NCI-H1105 treated with DMSO at 0.1 percent for 48 hours (cell line): Measurements from ENCODE around the gene NOXRED1.

Experiments
- DNase-seq: peaks from one replicate; lab custom pipeline; 2025; lab: John Stamatoyannopoulos, UW

NOXRED1 gene

DNA sequence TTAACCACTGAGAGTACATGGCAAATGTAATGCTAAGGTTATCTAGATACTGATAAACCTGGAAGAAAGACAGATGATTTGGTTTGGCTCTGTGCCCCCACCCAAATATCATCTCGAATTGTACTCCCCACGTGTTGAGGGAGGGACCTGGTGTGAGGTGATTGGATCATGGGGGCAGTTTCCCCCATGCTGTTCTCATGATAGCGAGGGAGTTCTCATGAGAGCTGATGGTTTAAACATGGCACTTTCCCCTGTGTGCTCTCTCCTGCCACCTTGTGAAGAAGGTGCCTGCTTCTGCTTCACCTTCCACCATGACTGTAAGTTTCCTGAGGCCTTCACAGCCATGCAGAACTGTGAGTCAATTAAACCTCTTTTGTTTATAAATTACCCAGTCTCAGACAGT is 14.2 kb downstream of the NOXRED1 start:
- no peak for DNase-seq

DNA sequence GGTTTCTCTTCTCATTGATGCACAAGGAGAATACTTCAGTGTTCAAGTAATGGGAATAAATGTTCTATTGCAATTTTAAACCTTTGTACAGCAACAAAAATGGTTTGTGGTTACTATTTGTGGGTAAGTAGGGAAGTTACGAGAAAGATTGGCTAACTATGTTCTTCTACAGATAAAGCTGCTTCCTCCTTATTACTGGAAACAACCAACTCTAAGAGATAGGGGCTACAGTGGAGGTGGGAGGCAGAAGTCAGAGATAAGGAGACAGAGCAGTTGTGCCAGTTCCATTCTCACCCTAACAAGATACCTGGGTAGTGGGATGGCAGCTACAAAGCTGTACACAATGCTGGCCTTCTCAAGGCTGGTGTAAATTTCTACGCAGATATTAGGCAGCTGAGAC is 16.2 kb downstream of the NOXRED1 start:
- no peak for DNase-seq

- no peak for DNase-seq
Measured at GRCh38 chr14:77406718-77407117, 16.6 kb downstream of the NOXRED1 start.

GRCh38 chr14:77406086-77406485 is 17.2 kb downstream of the NOXRED1 start:
- DNase-seq: no peak

- DNase-seq: no peak
Measured at GRCh38 chr14:77403768-77404167, 19.6 kb downstream of the NOXRED1 start.

DNA sequence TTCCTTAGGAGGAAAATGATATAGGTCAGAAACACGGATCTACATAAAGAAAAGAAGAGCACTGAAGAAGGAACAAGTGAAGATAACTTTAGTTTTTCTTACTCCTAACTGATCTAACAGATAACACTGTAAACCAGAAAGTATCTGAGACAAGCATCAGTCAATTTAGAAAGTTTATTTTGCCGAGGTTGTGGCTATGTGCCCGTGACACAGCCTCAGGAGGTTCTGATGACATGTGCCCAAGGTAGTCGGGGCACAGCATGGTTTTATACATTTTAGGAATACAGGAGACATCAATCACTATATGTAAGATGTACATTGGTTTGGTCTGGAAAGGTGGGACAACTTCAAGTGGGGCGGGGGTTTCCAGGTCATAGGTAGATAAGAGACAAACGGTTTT is 23.1 kb downstream of the NOXRED1 start:
- no peak for DNase-seq

DNA sequence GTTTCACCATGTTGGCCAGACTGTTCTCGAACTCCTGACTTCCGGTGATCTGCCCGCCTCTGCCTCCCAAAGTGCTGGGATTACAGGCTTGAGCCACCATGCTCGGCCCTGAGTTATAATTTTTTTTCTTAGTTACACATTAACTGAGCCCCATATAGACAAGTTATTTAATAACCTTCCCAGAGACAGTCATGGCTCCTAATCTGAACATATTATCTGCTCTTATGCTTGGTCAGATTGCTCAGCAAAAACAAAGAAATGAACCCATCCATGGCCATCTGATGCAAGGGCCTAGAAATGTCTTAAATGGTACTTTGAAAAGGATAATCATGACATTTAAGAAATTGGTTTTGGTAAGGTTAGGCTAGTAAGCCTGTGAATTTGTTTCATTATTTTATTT is 33.1 kb downstream of the NOXRED1 start:
- DNase-seq: no peak

GRCh38 chr14:77378701-77379100 is 44.6 kb downstream of the NOXRED1 start:
- no peak for DNase-seq

DNA sequence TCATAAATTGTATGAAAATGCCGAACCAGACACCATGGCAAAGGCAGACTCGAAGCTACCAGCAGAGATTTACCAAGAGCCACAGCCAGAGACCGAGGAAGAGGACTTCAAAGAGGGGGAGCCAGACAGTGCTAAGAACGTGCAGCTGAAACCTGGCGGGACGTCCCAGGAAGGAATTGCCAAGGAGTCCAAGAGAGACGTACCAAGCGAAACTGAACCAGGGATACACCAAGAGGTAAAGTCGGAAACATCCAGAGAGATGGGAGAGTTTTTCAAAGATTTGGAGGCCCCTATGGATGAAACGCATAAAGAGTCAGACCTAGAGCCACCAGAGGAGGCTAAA is 45.9 kb downstream of the NOXRED1 start:
- no peak for DNase-seq

- peak; percentile 89 for DNase-seq
Measured at GRCh38 chr14:77376771-77377501, 46.4 kb downstream of the NOXRED1 start, which contains the start of the genes SAMD15 and TMED8. Gene SAMD15, plus strand, starts transcription at chr14:77377379. Its CDS starts 40 bp downstream, at chr14:77377419. Gene TMED8, minus strand, starts transcription at chr14:77377094. Its CDS starts 41 bp downstream, at chr14:77377053.

DNA sequence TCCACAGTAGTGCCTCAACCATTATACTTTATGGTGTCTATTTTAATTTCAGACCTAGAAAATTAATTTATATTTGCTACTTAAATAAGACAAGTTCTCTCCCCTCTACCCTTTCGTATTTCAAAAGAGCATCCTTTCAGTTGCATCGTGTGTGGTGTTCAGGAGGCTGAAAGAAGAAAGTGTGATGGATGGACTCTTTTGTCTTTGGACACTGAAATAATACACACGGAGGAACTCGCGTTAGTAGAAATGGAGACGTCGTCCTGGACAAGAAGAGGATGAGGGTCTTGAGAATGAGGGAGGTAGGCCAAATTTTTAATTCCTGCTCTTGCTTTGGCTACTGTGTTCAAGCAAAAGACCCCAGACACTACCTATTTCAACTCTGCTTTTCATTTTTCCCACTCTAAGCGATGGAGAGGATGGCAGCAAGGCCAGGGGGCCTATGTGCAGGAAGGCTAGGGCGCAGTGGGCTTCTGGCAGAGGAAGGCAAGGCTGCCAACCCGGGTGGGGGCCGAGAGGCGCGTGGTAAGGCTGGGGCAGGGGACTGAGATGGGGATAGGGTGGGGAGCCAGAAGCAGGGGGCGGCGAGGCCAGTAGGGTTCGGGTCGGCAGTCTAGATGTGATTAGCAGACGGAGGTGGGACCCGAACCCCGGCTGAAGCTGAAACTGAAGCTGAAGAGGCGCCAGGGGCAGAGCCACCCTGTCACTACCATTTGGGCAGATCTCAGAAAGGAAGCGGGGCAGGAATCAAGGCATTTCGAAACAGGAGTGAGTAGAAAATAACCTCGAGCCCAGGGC is 47.2 kb downstream of the NOXRED1 start:
- DNase-seq: peak; percentile 17

DNA sequence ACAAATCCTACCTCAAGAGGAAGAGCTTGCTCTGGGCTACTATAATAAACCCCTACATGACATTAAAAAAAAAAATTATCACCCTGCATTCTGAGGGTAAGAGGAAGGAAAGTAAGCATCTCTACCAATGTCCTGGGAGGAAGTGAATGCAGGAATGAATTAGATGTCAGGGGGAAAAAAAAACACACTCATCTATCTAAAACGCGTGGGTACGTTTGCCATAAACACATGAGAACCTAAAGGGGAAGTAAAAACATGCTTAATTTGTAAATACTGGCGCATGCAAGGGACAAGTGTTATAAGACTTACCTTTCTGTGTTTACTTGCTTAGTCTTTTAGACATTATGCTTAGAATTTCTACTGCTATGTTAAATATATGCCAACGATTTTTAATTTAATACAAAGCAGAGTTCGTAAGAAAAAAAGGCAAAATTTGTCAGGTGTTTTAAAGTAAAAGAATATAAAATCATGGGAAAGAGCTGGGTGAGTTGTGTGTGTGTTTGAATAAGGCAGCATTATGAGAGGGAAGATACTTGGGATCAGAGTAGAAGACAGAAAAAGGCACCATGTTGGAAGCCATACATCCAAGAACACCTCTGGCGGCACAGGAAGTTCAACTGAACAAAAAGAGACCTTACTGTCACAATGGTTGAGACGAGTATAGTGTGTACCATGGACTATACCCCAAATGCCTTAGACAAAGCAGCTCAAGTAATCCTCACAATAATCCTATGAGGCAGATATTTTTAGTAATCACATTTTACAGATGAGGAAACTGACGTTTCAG is 48.0 kb downstream of the NOXRED1 start:
- DNase-seq: no peak

- DNase-seq: no peak
Measured at GRCh38 chr14:77372304-77372841, 51.0 kb downstream of the NOXRED1 start.

DNA sequence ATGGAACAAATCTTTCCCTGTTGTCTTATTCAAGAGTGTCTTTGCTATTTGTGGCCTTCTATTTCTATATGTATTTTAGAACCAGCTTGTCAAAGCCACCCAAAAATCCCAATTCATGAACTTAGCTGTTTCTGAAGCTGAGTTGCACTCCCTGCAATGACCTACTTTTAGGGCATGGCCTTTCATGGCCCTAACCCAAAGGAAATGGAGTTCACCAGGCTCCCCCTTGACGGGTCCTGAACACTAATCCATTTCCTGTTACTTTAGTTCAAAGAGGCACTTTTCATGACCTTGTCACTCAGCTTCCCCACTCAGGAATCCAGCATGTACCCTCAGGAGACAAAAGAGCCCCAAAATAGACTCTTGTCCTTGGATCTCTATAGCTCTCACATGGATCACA is 54.0 kb downstream of the NOXRED1 start:
- DNase-seq: no peak

GRCh38 chr14:77364146-77364545 is 59.2 kb downstream of the NOXRED1 start:
- DNase-seq: no peak

DNA sequence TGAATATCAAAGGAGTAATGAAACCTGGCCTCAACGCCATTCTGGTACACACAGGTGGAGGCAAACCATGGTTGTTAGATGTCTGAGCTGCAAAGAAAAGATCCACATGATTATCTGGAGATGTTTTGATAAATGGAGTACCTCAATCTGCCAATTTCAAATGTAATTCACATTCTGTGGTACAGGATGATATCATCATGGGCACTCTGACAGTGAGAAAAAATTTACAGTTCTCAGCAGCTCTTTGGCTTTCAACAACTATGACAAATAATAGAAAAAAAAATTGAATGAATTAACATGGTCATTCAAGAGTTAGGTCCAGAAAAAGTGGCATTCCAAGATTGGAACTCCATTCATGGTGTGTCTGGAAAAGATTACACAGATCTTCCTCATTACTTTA is 63.7 kb downstream of the NOXRED1 start:
- DNase-seq: no peak

DNA sequence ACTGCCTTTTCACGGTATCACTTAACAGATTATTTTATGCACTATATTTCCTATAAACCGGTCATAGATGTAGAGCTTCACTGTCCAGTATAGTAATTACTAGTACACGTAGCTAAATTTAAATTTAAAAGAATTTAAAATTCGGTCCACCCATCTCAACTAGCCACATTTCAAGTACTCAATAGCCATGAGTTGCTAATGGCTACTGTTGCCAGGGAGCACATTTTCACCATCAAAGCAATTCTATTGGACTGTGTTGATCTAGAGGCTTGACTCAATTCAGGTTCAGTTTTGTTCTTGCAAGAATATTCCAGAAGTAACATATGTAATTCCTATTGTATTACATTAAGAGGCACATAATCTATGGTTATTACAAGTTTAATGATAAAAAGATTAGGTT is 66.4 kb downstream of the NOXRED1 start:
- no peak for DNase-seq

- no peak for DNase-seq
Measured at GRCh38 chr14:77355811-77356210, 67.5 kb downstream of the NOXRED1 start.

- DNase-seq: no peak
Measured at GRCh38 chr14:77353469-77354141, 69.7 kb downstream of the NOXRED1 start.

- DNase-seq: no peak
Measured at GRCh38 chr14:77347751-77348150, 75.6 kb downstream of the NOXRED1 start.

DNA sequence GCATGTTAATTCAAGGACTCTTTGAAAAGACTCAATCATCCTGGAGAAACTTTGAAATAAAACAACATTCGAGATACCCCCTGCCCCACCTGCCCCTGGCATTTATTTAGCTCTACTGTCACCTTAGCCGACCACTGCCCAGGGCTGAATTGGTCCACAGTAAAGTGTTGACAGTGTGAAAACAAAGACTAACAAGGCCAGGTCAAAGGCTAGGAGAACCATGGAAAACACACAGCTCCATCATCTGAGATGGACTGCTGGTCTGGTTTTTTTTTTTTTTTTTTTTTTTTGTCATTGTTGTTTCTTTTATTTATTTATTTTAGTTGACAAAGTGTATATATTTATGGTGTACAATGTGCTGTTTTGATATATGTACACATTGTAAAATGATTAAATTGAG is 76.8 kb downstream of the NOXRED1 start:
- no peak for DNase-seq
